Retinal pigment epithelial cell (primary cell): ENCODE measurements around the gene STT3A.
"Not testable (repeated sequence)": the region's sequence is repeated elsewhere in the genome, so short reads cannot be mapped to it uniquely, and the experiment has no call there.

Source experiments
- DNase-seq: peaks from one replicate; pipeline ENCODE4 v3.0.0-alpha.2; 2010; ENCODE audit warnings: low read depth
- H3K4me3 ChIP-seq: 2 replicates; pipeline ENCODE4 v1.5.1; 2011; ENCODE audit warnings: mild to moderate bottlenecking, low read length, control low read depth, moderate library complexity
- CTCF ChIP-seq: conservative IDR thresholded peaks from 2 replicates; pipeline ENCODE4 v1.5.1; 2011; ENCODE audit warnings: low read depth, low read length, control low read depth, inconsistent platforms

STT3A gene

DNA sequence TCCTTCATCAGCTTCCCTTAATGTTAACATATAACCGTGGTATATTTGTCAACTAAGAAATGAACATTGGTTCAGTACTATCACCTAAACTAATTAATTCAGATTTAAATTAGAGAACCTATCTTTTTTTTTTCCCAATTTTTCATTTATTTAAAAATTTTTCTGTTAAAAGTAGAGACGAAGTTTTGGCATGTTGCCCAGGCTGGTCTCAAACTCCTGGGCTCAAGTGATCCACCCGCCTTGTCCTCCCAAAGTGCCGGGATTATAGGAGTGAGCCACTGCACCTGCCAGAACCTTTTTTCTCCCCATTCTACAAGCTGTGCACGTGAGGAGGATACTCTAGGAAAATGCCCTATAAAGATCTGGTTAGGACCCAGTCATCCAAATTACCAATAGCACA lies 19.7 kb upstream of the STT3A start:
- no peak overlapping the region for H3K4me3 ChIP-seq
- TF ChIP-seq CTCF, result no peak
- DNase-seq, result no peak

GRCh38 chr11:125577181-125577580 lies 15.5 kb upstream of the STT3A start:
- not testable (repeated sequence) for H3K4me3 ChIP-seq, DNase-seq

DNA sequence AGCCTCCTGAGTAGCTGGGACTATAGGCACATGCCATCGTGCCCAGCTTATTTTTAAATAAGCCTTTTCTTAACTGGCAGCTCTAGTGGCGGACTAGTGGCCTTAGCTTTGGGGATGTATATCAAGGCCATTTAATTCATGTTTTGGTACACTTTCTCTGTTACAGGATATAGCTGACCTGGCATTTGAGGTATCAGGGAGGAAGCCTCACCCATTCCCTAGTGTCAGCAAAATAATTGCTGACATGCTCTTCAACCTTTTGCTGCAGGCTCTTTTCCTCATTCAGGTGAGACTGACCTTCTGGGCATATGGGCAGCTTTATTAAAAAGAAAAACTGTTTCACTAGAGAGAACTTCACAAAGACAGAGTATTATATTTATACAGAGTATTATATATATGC lies 13.9 kb upstream of the STT3A start:
- no peak for TF ChIP-seq CTCF
- H3K4me3 ChIP-seq, result no peak overlapping the region
- DNase-seq, result no peak

GRCh38 chr11:125579811-125580210 lies 12.8 kb upstream of the STT3A start:
- no peak for TF ChIP-seq CTCF
- no peak for DNase-seq
- H3K4me3 ChIP-seq, result no peak overlapping the region

DNA sequence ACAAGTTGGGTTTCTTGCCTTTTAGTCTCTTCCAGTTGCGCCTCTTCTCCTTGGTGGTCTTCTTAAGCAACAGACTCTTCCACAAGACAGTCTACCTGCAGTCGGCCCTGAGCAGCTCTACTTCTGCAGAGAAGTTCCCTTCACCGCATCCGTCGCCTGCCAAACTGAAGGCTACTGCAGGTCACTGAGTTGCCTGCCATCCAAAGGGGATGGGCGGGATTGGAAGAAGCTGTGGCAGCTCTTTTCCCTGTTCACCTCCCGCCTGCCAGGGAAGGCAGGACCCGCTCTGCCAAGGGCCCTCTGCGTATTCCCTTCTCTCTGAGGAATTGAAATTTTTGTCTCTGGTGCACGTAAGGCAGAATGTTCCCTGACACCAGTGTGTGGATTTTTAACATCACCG lies 9.2 kb upstream of the STT3A start:
- no peak overlapping the region for H3K4me3 ChIP-seq
- TF ChIP-seq CTCF, result no peak
- no peak for DNase-seq

DNA sequence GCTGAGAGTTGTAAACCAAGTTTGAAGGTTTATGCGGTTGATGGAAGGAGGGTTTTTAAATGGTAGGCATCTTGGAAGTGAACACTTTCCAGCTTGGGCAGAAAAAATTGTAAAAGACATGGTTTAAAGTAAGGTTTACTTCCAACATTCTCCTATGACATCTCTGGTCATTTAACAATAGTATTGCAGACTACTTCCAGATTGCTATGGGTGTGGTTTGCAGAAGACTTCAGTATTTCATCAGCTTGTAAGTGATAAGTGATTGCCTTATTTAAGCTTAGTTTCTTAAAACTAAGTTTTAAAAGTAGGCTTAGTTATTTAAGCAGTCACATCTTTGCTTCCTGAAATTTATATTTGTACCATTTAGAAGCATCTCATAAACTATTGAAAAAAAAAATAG lies 7.2 kb upstream of the STT3A start:
- DNase-seq, result no peak
- TF ChIP-seq CTCF, result no peak
- H3K4me3 ChIP-seq, result no peak overlapping the region

- TF ChIP-seq CTCF, result no peak
- no peak overlapping the region for H3K4me3 ChIP-seq
- no peak for DNase-seq
Observed at GRCh38 chr11:125586623-125587022, 6.0 kb upstream of the STT3A start.

DNA sequence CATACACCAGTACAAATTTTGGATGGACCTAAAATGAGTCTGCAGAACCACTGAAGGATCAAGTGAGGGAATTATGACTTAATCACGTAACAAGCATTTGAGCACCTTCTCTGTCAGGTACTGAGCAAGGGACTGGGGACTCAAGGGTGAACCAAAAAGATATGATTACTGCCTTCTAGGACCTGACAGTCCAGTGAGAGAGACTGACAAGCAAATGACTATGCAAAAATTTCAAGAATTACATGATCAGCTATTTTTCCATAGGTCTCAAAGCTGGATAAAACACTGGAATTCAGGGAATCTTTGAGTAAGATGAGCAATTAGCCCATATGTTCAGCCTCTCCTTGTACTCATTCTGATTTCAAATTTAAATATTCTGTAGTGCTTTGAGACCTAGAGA lies 5.2 kb upstream of the STT3A start:
- DNase-seq, result no peak
- no peak for TF ChIP-seq CTCF
- no peak overlapping the region for H3K4me3 ChIP-seq
